ENCODE measurements around the gene CACNA2D3.
"Not testable (repeated sequence)": the region's sequence is repeated elsewhere in the genome, so short reads cannot be mapped to it uniquely, and the experiment has no call there.

The CACNA2D3 gene

DNA sequence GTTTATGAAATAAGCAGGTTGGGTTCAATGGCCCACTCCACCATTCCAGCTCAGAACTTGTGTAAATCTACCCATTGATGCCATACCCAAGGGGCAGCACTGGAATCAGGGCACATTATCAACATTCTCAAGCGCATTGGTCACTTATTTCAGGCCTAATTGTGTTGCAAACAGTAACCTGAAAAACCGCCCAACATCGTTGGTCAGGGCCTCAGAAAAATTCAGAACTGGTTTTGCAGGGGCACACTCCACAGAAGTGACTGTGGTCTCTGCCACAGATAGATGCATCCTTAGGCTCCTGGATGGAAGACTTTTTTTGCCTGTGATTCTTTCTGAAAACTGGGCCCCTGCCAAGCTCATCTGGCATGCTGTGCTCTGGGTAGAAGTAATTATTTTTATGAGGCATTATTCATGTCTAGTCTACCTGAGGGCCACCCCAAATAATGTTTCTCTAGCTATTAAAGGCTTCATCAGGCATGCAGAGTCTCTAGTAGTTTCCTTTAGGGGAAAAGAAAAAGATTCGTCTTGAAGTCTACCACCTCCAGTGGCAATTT, 827.2 kb downstream of the CACNA2D3 start:
- no peak for DNase-seq

DNA sequence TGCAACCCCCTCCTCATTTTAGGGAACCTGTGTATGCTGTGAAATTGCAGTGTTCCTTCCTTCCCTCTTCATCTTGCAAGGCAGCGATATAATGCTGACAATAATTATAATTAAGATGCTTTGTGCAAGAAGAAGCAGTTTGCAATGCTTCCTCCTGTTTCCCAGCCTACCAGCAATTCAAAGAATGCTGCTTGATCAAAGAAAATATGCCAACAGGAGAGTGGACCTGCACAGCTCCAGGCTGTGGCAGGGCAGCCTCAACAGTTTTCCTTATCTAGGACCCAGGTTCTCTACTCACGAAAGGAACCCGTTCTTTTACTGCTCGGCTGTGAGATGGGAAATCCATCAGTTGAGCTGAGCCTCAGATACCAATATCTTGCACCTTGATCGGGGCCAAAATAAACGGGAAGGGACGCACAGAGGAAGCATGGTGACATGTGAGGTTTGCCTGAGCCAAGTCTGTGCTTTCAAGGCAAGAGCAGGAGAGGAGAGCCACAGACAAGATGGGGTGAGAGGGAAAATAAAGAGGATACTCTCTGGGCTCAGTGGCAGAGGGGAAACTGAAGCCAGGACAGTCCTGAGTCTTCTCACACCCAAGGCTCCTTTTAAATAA, 828.1 kb downstream of the CACNA2D3 start:
- DNase-seq, result no peak

- peak; percentile 89 for DNase-seq
Observed at GRCh38 chr3:54951405-54951804, 829.1 kb downstream of the CACNA2D3 start.

DNA sequence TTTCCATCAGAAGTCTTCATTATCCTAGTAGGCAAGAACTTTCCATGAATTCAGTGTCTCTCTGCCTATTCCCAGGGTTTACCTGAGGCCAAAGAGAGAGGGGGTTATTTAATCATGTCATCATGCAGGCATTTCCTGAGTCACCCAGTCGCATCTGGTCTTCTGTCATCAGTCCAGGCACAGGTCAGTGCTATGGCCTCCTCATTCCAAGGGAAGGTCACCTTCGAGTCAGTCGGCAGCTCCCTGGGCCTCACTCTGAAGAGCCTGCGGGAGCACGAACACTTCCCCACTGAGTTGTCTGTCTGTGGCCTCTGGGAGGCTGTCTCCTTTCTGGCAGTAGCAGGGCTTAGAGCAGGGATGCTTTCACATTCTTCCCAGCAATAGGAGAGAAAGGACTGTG, 831.7 kb downstream of the CACNA2D3 start:
- no peak for DNase-seq

DNA sequence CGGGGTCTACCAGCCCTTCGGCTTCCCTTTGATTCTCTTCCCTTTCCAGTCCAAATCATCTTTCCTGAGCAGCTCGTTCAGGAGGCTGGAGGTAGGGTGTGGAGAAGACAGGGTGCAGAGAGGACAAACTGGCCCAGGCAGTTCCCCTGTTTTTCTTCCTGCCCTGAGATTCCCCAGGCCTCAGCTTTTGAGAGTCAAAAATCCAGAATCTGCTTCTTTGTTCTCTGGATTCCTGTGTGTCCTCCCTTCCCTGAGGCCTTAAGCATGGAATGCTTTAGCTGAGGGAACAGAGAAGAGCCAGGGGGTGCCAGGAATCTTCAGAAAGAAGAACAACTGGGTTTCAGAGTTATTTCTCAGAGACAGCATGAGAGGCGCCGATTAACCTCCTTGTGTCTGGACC, 832.2 kb downstream of the CACNA2D3 start:
- DNase-seq, result no peak

DNA sequence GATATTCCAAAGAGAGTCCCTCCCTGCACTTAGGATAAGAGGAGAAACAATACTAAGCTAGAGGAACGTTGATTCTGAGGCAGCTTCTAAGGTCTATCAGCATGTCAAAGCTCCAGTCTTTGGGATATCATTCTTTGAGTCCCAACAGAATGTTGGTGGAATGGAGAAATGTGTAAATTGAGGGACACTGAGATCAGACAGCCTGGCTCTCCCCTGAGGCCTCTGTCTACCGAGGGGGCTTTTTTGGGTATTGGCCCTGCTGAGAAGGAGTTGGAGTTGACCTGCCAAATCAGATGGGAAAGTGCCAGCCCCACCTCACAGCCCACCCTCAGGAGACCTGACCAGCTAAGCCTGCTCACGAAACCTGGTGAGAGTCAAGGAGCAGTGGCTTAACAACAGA, 833.1 kb downstream of the CACNA2D3 start:
- no peak for DNase-seq

- no peak for DNase-seq
Observed at GRCh38 chr3:54955941-54956340, 833.6 kb downstream of the CACNA2D3 start.

DNA sequence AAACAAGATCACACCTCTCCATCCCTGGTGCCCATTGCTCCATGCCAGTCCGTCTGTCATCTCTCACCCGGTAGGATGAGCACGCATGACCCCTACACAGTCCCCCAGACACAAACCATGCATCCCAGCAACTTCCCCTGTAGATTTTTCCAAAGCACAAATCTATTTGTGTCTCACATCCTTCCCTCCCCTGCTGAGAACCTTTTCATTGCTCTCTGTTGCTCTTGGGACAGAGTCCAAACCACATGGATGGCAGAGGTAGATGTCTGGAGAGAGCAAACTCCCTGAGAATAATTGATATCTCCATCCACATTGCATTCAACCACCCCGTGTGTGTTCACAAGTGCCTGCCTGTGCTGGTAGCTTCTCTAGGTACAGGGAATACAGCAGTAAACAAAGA, 835.4 kb downstream of the CACNA2D3 start:
- no peak for DNase-seq

GRCh38 chr3:54960082-54960481, 837.7 kb downstream of the CACNA2D3 start:
- no peak for DNase-seq

- no peak for DNase-seq
Observed at GRCh38 chr3:54960701-54961100, 838.3 kb downstream of the CACNA2D3 start.

DNA sequence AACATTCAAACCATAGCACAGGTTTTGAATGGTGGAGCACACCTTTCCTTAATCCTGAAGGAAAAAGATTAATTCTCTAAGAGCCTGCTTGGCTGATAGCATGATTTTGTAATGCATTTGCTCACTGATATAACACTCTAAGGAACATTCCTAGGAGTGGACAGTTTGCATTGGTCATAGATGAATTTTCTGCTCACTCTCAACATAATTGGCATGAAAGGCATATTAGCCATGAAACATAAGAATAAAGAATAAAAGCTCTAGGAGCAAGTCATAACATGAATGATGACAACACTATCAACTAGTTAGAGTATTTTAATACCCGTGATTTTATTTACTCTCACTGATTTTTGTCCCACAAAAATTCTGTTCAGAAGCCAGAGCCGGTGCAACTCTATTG, 839.8 kb downstream of the CACNA2D3 start:
- DNase-seq, result no peak

- DNase-seq, result no peak
Observed at GRCh38 chr3:54963641-54964040, 841.3 kb downstream of the CACNA2D3 start.

- no peak for DNase-seq
Observed at GRCh38 chr3:54964081-54964480, 841.7 kb downstream of the CACNA2D3 start.

GRCh38 chr3:54965746-54966145, 843.4 kb downstream of the CACNA2D3 start:
- DNase-seq, result no peak

GRCh38 chr3:54966979-54967378, 844.6 kb downstream of the CACNA2D3 start:
- DNase-seq, result no peak

- DNase-seq, result no peak
Observed at GRCh38 chr3:54967731-54968161, 845.4 kb downstream of the CACNA2D3 start.

DNA sequence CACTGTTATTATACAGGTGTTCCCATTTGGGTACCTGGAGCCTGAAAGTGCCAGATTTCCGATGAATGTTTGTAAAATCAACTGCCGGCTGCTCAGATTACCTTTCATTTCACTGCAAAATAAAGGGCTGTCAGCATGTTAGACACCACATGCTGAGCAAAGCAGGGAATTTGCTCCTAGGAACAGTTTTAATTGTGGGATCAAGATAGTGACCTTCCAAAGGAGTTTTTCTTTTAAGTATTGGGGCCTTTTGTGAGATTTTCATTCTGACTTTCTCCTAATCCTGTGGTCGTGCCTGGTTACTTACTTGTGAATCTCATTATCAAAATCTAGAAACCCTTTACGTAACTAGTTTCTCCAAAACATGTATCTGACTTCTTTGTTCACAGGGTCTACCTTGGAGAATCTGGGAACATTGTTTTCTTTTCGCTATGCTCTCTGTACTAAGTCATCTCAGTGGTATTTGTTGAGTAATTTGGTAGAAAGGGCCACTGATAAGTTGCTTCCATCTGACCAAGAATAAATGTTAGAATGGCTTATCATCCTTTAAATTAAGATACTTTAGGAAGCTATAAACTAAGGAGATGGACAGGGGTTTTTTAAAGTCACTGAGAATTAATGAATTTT, 846.3 kb downstream of the CACNA2D3 start:
- DNase-seq, result no peak

GRCh38 chr3:54969652-54970051, 847.3 kb downstream of the CACNA2D3 start:
- DNase-seq, result no peak

DNA sequence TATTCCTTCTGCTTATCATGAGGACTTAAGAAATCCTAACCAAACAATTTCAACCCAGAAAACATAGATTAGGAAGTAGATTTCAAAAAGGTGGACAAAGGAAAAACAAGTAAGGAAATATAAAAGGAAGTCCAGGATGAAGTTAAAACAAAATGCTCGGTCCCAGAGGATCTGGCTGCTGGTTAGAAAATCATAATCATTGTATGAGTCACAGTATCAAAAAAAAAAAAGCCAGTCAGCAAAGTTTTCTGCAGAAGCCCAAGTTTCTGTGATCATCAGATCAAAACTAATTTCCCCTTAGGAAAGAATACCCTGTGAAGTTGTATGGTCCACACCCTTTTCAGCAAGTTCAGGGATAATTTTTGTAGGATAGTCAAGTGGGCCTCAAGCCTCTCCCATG, 848.5 kb downstream of the CACNA2D3 start:
- no peak for DNase-seq

GRCh38 chr3:54977439-54977838, 855.1 kb downstream of the CACNA2D3 start:
- DNase-seq, result no peak

GRCh38 chr3:54977946-54978345, 855.6 kb downstream of the CACNA2D3 start:
- not testable (repeated sequence) for DNase-seq

DNA sequence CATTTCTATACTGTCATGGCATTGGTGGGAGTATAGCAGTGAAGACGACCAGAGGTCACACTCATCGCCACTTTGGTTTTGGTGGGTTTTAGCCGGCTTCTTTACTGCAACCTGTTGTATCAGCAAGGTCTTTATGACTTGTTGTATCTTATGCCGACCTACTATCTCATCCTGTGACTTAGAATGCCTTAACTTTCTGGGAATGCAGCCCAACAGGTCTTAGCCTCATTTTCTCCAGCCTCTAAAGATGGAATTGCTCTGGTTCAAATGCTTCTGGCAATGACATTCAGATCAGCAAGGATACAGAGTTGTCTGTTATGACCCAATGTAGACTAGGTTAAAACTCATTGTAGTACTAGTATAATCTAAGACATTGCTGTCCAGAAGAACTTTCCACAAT, 860.5 kb downstream of the CACNA2D3 start:
- DNase-seq, result no peak

- DNase-seq, result no peak
Observed at GRCh38 chr3:54983266-54984099, 861.1 kb downstream of the CACNA2D3 start.

DNA sequence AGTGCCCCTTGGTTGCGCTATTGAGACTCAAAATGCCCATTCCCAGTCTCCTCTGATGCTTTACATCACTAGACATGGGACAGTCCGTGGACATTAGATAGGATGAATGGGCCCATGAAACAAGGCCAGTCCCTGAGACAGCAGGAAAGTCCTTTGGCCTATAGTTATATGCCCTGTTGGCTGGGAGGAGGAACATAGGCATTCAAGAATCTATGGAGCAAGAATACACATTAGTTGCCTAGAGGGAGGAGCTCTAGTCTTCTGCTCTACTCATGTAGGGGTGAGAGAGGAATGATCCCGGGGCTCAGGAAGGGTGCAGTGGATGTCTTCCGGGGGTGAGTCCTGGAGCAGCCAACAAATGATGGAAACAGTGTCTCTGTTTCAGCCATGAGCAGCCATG, 863.5 kb downstream of the CACNA2D3 start:
- DNase-seq, result no peak
